Activated naive CD4-positive, alpha-beta T cell (primary cell): ENCODE measurements around the gene CAPN12.

Source experiments
- DNase-seq, 4 experiments: peaks; one replicate each; lab custom pipeline; 2025; lab: John Stamatoyannopoulos, UW

CAPN12 gene

DNA sequence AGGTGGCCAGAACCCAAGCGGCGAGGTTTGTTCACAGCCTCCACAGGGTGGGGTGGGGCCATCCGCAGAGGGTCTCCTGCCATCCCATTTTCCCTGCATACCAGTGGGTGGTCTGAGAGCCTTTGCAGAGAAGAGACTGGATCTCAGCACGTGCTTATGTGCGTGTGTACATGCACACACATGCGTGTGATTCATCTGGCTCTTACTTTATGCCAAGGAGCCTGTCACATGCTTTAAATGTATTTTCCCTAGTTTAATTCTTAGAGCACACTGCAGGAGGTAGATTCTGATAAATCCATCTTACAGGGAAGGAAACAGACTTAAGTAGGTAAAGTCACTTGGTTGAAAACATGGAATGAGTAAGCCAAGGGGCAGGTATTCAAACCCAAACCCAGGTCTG is 47.1 kb downstream of the CAPN12 start:
- DNase-seq: no peak

- no peak for DNase-seq
Observed at GRCh38 chr19:38696729-38697055, 47.6 kb downstream of the CAPN12 start.

- no peak for DNase-seq
Observed at GRCh38 chr19:38695832-38696728, 48.2 kb downstream of the CAPN12 start.

GRCh38 chr19:38695317-38695683 is 49.0 kb downstream of the CAPN12 start:
- no peak for DNase-seq

DNA sequence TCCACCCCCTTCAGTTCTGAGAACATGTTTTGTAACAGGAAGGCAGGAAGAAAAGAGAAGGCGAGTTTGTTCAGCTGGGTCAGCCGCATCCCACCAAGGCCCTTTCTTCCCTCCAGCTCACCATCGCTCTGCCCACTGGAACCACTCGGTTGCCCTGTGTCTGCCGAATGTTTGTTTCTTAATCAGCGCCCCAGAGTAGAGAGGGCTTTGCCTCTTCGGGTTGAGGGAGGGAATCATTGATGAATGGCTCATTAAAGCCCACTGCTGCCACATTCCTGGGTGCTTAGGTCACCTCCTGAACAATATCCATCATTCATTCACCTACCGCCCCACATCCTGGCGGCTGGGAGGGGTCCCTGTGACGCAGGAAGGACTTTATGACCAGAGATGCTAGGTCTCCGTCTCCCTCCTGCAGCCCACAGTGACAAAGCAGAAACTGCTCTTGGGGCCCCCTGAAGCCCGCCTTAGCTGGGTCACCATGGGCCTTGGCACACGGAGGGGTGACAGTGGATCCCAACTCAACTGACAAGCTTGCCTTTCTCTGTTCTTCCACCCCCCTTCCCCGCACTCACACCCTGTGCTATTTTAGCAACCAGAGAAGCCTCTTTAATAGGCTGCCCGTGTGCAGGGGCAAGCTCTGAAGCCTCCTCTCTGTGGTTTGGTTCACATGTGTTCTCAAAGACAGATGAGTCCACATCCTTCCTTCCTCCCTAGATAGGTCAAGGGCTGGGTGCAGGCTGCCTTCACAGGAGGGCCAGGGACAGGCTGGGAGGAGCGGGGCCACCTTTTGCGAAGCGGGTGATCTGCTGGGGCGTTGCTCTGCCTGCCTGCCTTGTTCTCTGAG is 50.7 kb downstream of the CAPN12 start:
- no peak for DNase-seq

DNA sequence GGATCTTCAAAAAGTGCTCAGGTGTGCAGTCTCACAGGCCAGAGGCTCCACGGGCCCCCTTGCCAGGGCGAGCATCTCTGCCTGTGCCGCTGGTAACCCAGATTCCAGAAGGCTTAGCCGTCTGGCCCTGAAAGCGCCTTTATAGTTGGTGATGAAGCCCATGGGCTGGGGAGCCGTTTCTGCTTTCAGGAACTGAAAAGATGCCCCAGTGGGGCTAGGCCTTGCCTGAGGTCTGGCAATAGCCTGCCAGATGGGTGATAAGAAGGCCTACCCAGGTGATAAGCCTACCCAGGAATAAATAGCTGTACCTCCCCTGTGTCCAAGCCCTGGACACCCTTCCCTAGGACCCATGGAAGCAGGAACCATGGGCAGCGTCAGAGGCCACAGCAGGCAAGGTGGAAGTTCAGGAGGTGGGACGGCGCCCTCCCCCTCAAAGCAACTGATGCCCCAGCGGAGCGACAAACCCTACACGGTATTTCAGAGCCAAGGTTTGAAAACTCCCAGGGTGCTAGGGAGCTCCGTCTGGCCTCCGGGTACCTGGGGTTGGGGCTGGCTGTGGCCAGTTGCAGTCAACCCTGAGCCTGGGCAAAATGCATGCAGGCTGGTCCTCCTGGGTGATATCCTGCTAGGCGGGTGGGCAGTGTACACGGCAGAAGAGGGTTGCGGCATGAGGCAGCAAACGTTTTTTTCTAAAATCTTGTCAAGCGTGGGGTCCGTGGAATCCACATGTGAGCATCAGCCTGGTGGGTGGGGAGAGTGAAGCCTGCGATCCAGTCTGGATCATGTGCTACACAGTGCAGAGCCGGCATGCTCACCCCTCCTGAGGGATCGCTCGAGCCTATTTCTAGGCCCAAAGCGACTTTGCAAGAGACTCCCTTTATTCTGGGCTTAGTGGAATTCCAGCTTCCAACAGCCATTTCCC is 51.6 kb downstream of the CAPN12 start:
- DNase-seq: no peak

DNA sequence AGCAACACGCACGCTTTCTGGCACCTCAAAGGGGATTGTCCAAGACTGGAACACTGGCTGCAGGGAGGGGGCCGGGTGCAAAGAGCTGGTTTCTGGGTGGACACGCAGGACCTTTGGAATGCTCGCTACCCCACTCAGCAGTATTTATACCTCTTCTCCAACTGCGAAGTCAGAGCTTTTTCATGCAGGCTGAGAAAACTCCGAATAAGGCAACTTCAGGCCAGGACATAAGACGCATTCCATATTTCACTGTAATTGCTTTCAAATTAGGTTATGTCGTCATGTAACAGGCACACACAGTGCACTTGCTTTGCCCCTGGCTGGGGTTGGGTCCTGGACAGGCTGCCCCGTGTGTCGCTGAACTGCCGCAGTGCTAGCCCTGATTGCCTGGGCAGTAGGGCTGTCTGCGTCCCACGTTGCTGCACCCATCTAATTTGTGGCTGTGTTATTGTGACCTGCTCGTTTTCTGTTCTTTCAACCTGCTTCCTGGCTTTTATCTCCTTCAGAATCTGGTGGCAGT is 52.3 kb downstream of the CAPN12 start:
- DNase-seq: no peak

DNA sequence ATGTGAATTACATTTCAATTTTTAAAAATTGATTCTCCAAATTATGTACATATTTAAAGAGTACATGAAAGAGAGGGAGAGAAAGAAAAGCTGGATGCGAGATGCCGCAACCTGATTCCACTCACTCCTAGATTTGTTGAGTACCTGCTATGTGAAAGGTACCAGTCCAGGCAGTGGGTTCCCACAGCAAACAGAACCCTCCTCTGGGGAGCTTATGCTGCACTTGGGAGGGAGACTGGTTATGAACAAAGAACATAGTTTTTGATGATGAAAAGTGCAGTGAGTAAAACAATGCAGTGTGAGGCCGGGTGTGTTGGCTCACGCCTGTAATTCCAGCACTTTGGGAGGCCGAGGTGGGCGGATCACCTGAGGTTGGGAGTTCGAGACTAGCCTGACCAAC is 53.4 kb downstream of the CAPN12 start:
- DNase-seq: no peak

- no peak for DNase-seq
Observed at GRCh38 chr19:38690146-38690545, 54.1 kb downstream of the CAPN12 start.

GRCh38 chr19:38687837-38688378 is 56.4 kb downstream of the CAPN12 start:
- no peak for DNase-seq

- DNase-seq: no peak
Observed at GRCh38 chr19:38686530-38686888, 57.8 kb downstream of the CAPN12 start.

- DNase-seq: no peak
Observed at GRCh38 chr19:38685666-38686529, 58.4 kb downstream of the CAPN12 start.

DNA sequence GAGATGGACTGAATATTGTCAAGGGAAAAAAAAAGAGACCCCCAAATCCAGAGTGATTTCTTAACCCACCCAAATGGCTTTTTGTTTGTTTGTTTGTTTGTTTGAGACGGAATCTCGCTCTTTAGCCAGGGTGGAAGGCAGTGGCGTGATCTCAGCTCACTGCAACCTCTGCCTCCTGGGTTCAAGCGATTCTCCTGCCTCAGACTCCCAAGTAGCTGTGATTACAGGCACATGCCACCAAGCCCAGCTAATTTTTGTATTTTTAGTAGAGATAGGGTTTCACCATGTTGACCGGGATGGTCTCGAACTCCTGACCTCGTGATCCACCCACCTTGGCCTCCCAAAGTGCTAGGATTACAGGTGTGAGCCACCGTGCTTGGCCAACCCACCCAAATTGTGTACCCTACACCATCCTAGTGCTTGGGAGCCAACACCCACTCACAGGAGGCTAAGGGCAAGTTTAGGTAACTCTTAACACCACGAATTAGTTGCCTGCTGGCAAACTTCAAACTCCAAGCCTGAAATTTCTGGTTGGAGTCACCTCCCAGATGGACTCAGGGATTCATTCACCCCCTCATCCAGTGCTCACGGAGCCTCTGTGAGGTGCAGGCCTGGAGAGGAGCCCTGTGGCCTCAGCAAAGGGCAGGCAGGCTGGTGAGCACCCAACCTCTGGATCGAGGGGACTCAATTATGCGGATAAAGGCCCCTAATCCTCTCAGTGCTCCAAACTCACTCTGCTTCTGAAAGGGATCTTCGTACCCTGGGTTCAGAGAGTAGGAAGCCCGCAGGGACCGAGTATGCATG is 59.2 kb downstream of the CAPN12 start:
- DNase-seq: no peak

DNA sequence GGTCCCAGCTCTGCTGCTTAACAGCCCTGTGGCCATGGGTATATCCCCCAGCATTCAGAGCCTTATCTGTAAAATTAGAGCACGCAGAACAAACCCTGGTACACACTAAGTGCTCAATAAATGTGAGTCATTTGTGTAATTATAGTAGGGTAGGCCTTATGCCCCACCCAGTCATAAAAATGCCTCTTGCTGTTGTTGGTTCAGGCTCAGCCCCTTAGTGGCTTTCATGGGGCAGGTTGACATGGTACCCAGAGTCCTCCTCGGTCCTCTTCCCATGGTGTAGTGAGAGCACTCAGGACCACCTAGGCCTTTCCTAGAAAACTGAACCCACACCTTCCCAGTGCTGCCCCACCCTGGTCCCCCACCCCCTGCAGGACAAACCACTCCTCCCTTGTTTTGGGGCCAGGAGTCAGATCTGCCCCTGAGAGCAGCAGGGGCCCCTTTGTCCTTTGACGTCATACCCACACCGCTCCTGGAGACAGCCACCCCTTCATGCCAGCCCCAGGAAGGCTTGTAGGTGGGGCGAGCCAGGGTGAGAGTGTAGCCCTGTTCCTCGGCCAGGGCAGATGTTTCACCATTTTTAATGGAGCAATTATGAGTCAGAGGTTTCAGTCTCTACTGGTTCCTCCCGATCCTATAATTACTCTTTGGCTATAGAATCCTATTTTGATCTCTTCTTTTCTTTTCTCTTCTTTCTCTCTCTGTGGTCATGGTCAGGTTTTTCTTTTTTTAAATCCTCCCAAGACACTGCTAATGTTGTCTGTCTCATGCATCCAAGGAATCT is 60.0 kb downstream of the CAPN12 start:
- DNase-seq: no peak

DNA sequence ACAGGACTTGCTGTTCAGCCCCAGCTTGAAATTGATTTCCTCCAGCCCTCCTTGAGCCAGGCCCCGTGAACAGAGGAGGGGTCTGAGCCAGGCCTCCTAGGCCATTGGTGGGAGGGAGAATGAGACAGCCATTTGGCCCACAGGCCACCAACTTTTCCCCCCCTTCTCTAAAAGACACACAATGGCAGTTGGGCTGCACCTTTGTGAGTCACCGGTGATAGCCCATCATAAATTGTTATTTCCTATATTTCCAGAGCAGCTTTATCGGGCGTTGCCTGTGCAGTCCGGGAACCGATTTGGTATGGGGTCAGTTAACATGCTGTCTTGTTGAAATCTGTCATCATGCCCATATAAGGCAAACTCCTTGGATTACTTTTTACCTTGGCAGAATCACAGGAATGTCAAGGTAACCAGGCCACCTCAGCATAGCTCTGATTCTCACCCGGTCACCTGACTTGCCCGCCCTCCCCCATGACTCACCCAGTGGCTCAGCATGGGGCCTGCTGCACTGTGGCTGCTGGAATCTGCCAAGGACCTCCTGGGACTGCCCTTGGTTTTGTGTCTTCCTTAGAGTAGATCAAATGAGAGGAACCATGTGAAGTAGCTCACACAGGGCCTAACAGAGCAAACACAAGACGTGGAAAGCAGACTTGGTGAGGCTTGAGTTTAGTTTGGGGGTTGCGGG is 60.7 kb downstream of the CAPN12 start:
- no peak for DNase-seq

- no peak for DNase-seq
Observed at GRCh38 chr19:38682872-38683392, 61.3 kb downstream of the CAPN12 start.

DNA sequence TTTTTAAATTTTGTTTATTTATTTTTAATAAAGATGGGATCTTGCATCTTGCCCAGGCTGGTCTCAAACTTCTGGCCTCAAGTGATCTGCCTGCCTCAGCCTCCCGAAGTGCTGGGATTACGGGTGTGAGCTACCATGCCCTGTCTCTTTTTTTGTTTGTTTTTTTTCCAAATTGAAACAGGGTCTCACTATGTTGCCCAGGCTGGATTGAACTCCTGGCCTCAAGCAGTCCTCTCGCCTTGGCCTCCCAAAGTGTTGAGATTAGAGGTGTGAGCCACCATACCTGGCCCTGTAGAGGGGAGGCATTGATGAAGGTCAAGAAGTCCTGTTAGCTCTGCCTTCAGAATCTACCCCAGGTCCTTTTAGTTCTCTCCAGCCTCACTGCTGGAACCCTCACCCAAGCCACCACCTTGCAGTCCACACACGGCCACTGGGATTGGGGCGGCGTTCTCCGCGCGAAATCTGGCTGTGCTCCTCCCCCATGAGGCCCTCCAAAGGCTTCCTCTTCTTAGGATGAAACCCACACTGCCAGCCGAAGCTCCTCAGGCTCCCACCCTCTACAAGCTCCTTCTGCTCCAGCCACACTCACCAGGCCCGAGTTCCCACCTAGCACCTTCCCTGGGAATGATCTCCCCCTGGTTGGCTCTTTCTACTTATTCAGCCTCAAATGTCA is 61.9 kb downstream of the CAPN12 start:
- DNase-seq: no peak
